Measurements from ENCODE around the gene KLHL24.
"Not testable (repeated sequence)": the region's sequence is repeated elsewhere in the genome, so short reads cannot be mapped to it uniquely, and the experiment has no call there.

DNA sequence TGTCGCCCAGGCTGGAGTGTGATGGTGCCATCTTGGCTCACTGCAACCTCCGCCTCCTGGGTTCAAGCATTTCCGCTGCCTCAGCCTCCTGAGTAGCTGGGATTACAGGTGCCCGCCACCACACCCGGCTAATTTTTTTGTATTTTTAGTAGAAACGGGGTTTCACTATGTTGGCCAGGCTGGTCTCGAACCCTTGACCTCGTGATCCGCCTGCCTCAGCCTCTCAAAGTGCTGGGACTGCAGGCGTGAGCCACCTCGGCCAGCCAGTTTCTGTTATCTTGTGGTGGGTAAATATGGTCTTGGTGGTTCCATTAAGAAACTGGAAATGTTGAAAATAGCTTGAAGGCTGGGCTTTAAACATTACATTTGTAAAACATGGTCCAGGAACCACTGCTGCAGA is 5.2 kb downstream of the KLHL24 start:
- TF ChIP-seq, protein P1, sequence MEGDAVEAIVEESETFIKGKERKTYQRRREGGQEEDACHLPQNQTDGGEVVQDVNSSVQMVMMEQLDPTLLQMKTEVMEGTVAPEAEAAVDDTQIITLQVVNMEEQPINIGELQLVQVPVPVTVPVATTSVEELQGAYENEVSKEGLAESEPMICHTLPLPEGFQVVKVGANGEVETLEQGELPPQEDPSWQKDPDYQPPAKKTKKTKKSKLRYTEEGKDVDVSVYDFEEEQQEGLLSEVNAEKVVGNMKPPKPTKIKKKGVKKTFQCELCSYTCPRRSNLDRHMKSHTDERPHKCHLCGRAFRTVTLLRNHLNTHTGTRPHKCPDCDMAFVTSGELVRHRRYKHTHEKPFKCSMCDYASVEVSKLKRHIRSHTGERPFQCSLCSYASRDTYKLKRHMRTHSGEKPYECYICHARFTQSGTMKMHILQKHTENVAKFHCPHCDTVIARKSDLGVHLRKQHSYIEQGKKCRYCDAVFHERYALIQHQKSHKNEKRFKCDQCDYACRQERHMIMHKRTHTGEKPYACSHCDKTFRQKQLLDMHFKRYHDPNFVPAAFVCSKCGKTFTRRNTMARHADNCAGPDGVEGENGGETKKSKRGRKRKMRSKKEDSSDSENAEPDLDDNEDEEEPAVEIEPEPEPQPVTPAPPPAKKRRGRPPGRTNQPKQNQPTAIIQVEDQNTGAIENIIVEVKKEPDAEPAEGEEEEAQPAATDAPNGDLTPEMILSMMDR (IDR thresholded peaks at IDR 0.05) = not testable (repeated sequence)
- not testable (repeated sequence) for TF ChIP-seq POLR2A, EP300, POLR2AphosphoS5 (IDR thresholded peaks at IDR 0.05)
